A549 (cell line): Measurements from ENCODE around the gene UNC5A. TPM values are rescaled to one million over a fixed set of nuclear protein-coding genes. Genes with fewer than 3 reads are reported as not detected.

Source experiments
- ATAC-seq, 2 experiments: fragments of 200-7000 bp in 1 of 2; fragments of >200 bp in 1 of 2; cut with Nextera tagmentation in 1 of 2; cut with Tn5 transposase in 1 of 2; 3 replicates each; pipeline versions ENCODE4 v1.8.0 to v1.9.1; 2018 to 2020; ENCODE audit warnings: mild to moderate bottlenecking in 1 of 2, moderate library complexity in 1 of 2
- CTCF ChIA-PET: fragments of 300-600 bp; sonication (Branson Sonifier 250); formaldehyde crosslinking; extraction: SDS; loops from one replicate; lab custom pipeline; 2021; ENCODE audit warnings: antibody characterized with exemption, inconsistent platforms; lab: Yijun Ruan, JAX
- POLR2A ChIA-PET: fragments of 350-600 bp; formaldehyde crosslinking; extraction: SDS; loops from one replicate; lab custom pipeline; 2021; ENCODE audit warnings: antibody characterized with exemption, inconsistent platforms; lab: Yijun Ruan, JAX
- DNase-seq, 2 experiments: peaks; one replicate each; pipeline versions ENCODE4 v3.0.0 to v3.0.0-alpha.2; 2011 to 2016; ENCODE audit warnings: low read depth in 1 of 2, low spot score in 1 of 2
- FAIRE-seq: peaks from 2 replicates; lab custom pipeline; 2011; peaks lifted over from hg19 to GRCh38; lab: Jason Lieb, UNC
- H3K27ac ChIP-seq, 2 experiments: fragments of >200 bp; sonication (Bioruptor Twin); formaldehyde crosslinking; 3 replicates each; pipeline ENCODE4 v1.5.1; 2016 to 2017
- H3K4me1 ChIP-seq: fragments of >200 bp; sonication (Bioruptor Twin); formaldehyde crosslinking; 3 replicates; pipeline ENCODE4 v1.6.1; 2016
- H3K4me2 ChIP-seq: fragments of >200 bp; sonication (Bioruptor Twin); formaldehyde crosslinking; 3 replicates; pipeline ENCODE4 v1.6.1; 2016
- H3K4me3 ChIP-seq: fragments of >200 bp; sonication (Bioruptor Twin); formaldehyde crosslinking; 3 replicates; pipeline ENCODE4 v1.5.1; 2016
- H3K9me3 ChIP-seq: fragments of >200 bp; sonication (Bioruptor Twin); formaldehyde crosslinking; 3 replicates; pipeline ENCODE4 v1.6.1; 2016
- BHLHE40 ChIP-seq: IDR thresholded peaks from 2 replicates; pipeline ENCODE4 v1.6.1; 2012; ENCODE audit warnings: low read depth, low read length, inconsistent platforms
- CBX8 ChIP-seq: fragments of 200-600 bp; sonication (generic); IDR thresholded peaks from 2 replicates; pipeline ENCODE4 v1.6.1; 2016
- CHD4 ChIP-seq: fragments of 200-600 bp; sonication (generic); IDR thresholded peaks from 2 replicates; pipeline ENCODE4 v1.6.1; 2016; ENCODE audit warnings: antibody characterized with exemption, mild to moderate bottlenecking, borderline replicate concordance
- CTCF ChIP-seq: fragments of >200 bp; sonication (Bioruptor Twin); formaldehyde crosslinking; IDR thresholded peaks from 3 replicates; pipeline ENCODE4 v1.5.1; 2016
- EHMT2 ChIP-seq: fragments of 200-600 bp; sonication (generic); IDR thresholded peaks from 2 replicates; pipeline ENCODE4 v1.6.1; 2016; ENCODE audit warnings: antibody characterized with exemption, low read depth, mild to moderate bottlenecking, moderate library complexity
- HEYL ChIP-seq: fragments of 250-450 bp; sonication (Bioruptor Pico); IDR thresholded peaks from 2 replicates; pipeline ENCODE4 v1.8.0; 2021; ENCODE audit warnings: mild to moderate bottlenecking, moderate library complexity
- HOXB13 ChIP-seq: fragments of 250-450 bp; sonication (Bioruptor Pico); IDR thresholded peaks from 2 replicates; pipeline ENCODE4 v1.5.0; 2020; ENCODE audit warnings: low read depth, mild to moderate bottlenecking, moderate library complexity
- HOXB5 ChIP-seq: fragments of 250-450 bp; sonication (Bioruptor Pico); IDR thresholded peaks from 2 replicates; pipeline ENCODE4 v1.5.0; 2020; ENCODE audit warnings: mild to moderate bottlenecking, moderate library complexity
- JUN ChIP-seq, 2 experiments: fragments of >200 bp; sonication (Bioruptor Twin); formaldehyde crosslinking; IDR thresholded peaks; 2 replicates in 1 of 2; 3 replicates in 1 of 2; pipeline ENCODE4 v1.6.1; 2016 to 2017
- JUNB ChIP-seq: fragments of >200 bp; sonication (Bioruptor Twin); formaldehyde crosslinking; IDR thresholded peaks from 2 replicates; pipeline ENCODE4 v1.6.1; 2016
- NFE2L2 ChIP-seq: fragments of 150-350 bp; conservative IDR thresholded peaks from 2 replicates; pipeline ENCODE4 v1.6.1; 2014; ENCODE audit warnings: low read length
- RAD21 ChIP-seq, 2 experiments: fragments of >200 bp in 1 of 2; sonication (Bioruptor Twin) in 1 of 2; formaldehyde crosslinking in 1 of 2; IDR thresholded peaks in 1 of 2; conservative IDR thresholded peaks in 1 of 2; 2 replicates in 1 of 2; 3 replicates in 1 of 2; pipeline ENCODE4 v1.6.1; 2012 to 2018; ENCODE audit warnings: inconsistent platforms in 1 of 2
- REST ChIP-seq: fragments of 200-600 bp; sonication (generic); IDR thresholded peaks from 2 replicates; pipeline ENCODE4 v1.6.1; 2016; ENCODE audit warnings: antibody characterized with exemption, mild to moderate bottlenecking, moderate library complexity
- RFX5 ChIP-seq: fragments of 450-650 bp; IDR thresholded peaks from 2 replicates; pipeline ENCODE4 v1.7.1; 2014; ENCODE audit warnings: antibody characterized with exemption, mild to moderate bottlenecking, moderate library complexity
- RNF2 ChIP-seq: fragments of 200-600 bp; sonication (generic); IDR thresholded peaks from 2 replicates; pipeline ENCODE4 v1.6.1; 2016; ENCODE audit warnings: low read depth, mild to moderate bottlenecking, antibody characterized with exemption, moderate library complexity, borderline replicate concordance
- SMC3 ChIP-seq: fragments of >200 bp; sonication (Bioruptor Twin); formaldehyde crosslinking; IDR thresholded peaks from 3 replicates; pipeline ENCODE4 v1.6.1; 2018; ENCODE audit warnings: inconsistent platforms
- WGBS: methylation state at CpG from one replicate; pipeline ENCODE4 v1.1.6; 2017; ENCODE audit errors: missing lambda C conversion rate; 5-methylcytosine and 5-hydroxymethylcytosine counted together
- polyA plus RNA-seq, 4 experiments: library from polyadenylated mRNA; depleted of rRNA in 3 of 4; stranded (reverse); fragments of >200 nt; fragmentation: RNase III in 1 of 4; extraction: RNeasy Plus Mini Kit Qiagen cat#74134 plus additional on column Dnase treatment in 1 of 4; gene quantifications; 2 replicates in 3 of 4; 3 replicates in 1 of 4; pipeline ENCODE4 v1.2.3, GENCODE V29; 2011 to 2017

The UNC5A gene
- polyA plus RNA-seq, 2 of the 4 experiments (the other 2 are of a cell fraction): 0.03 to 0.14 TPM

GRCh38 chr5:176778921-176779465 lies 31.4 kb upstream of the UNC5A start:
- Histone ChIP-seq H3K27ac (no peak overlapping the region), H3K4me1 (peaks cover 25% of the 10 kb centered on the region), H3K4me2 (no peak overlapping the region), H3K9me3 (no peaks in the 10 kb centered on the region), H3K4me3 (no peak overlapping the region)
- ChIA-PET POLR2A (no interaction called here), CTCF (interaction anchor here (1.1 to 1.4 kb wide), 2 partner anchors 23 to 34 kb away, joined by 3 read pairs; no protein-coding TSS in a partner anchor)
- WGBS: 78% methylated on average over 8 of the region's 8 CpGs
- ATAC-seq (no peak), DNase-seq (no peak), FAIRE-seq (no peak)
- TF ChIP-seq RAD21 (conservative IDR thresholded peaks at IDR 0.05 in 1 of 2, IDR thresholded peaks at IDR 0.05 in 1 of 2): no peak
- no peak for TF ChIP-seq HEYL
- TF ChIP-seq CBX8: no peak
- TF ChIP-seq JUNB: no peak
- no peak for TF ChIP-seq JUN (IDR thresholded peaks at IDR 0.05)
- no peak for TF ChIP-seq CTCF
- TF ChIP-seq REST: no peak
- no peak for TF ChIP-seq EHMT2
- no peak for TF ChIP-seq SMC3
- no peak for TF ChIP-seq HOXB13 (CRISPR knock-in tag)

DNA sequence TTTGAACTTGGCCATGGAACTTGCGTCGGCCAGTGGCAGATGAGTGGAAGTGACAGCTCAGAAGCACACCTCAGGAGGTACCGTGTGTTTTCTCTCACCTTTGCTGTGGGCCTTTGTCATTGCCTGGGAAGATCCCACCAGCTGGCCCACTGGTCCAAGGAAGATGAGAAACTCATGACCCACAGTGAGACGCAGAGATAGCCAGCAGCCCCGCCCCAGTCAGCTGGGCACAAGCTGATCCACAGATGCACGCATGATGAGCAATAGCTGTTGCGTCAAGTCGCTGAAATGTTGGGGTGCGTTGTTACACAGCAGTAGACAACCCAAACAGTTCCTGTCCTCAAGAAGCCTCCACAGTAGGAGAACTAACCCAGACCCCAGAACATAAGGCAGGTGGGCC lies 30.8 kb upstream of the UNC5A start:
- H3K4me2 ChIP-seq: no peak overlapping the region
- FAIRE-seq (no peak), ATAC-seq (no peak), DNase-seq (no peak)
- H3K27ac ChIP-seq: no peak overlapping the region
- no peak for TF ChIP-seq SMC3
- no peak for TF ChIP-seq JUNB
- TF ChIP-seq RFX5: no peak
- POLR2A ChIA-PET: no interaction called here
- H3K4me1 ChIP-seq: peaks cover 29% of the 10 kb centered on the region
- CTCF ChIA-PET: interaction anchor here (1.1 to 1.4 kb wide), 2 partner anchors 24 to 34 kb away, joined by 3 read pairs; no protein-coding TSS in a partner anchor
- WGBS: 87% methylated on average over 9 of the region's 9 CpGs
- no peaks in the 10 kb centered on the region for H3K9me3 ChIP-seq
- H3K4me3 ChIP-seq: no peak overlapping the region

DNA sequence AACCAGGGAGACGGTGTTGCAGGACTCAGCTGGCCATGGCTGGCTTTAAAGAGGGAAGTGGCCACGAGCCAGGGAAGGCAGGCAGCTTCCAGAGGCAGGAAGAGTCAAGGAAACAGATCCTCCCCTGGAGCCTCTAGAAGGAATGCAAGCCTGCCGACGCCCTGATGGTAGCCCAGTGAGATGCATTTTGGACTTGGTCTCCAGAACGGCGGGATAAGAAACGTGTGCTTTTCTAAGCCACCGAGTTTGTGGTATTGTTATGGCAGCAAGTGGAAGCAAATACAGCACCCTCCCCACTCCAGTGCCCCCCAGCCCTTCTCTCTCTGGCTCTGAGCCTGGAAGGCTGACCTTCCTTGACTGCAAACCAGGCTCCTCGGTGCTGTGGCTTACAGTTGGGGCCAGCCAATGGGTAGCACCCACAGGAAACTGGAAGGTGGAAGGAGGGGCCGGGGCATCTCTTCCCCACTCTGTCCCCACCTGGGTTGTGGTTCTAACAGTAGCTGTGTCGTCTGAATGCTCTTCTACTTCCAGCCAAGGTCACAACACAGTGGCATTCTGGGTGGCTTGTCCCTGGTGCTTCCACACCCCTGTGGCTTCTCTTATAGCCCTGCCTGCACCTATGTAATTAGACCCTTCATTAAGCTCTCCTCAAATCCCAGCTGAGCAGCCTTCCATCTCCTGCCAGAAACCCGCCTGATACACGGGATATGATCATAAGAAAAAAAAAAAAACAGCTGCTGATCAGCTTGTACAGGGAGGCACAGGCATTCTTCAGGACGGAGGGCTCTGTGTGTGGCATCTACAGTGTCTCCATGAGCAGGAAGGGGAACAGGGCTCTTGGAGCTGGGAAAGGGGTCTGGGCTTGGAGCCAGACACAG lies 29.9 kb upstream of the UNC5A start:
- Histone ChIP-seq H3K4me1 (peaks cover 38% of the 10 kb centered on the region), H3K4me2 (no peak overlapping the region), H3K9me3 (no peaks in the 10 kb centered on the region), H3K4me3 (no peak overlapping the region), H3K27ac (0 out of 6 replicates have a peak overlapping the region, but pooled peaks of 1 of the 2 experiments have one; percentile 23)
- 43% methylated on average over 14 of the region's 14 CpGs for WGBS
- no peak for TF ChIP-seq NFE2L2
- TF ChIP-seq HOXB5 (CRISPR knock-in tag): no peak
- TF ChIP-seq BHLHE40: no peak
- TF ChIP-seq RNF2: no peak
- TF ChIP-seq CHD4: no peak
- CTCF ChIA-PET: interaction anchor here (1.0 to 1.9 kb wide), 2 partner anchors 10 to 120 kb away, joined by 3 to 8 read pairs; no protein-coding TSS in a partner anchor
- FAIRE-seq (no peak), DNase-seq (no peak), ATAC-seq (0 out of 6 replicates have a peak, but pooled peaks of 1 of the 2 experiments have one; percentile 12)
- POLR2A ChIA-PET: no interaction called here
